ENCODE measurements around the gene ALPK3. TPM values are rescaled to one million over a fixed set of nuclear protein-coding genes. Genes with fewer than 3 reads are reported as not detected.

Gene ALPK3
- total and polyA plus RNA-seq, 9 of the 15 experiments (the other 6 are each of a cell fraction or from before 2014, with no cell fraction given), result 0.04 to 1.0 (median 0.07) TPM; not detected in 2

GRCh38 chr15:84826369-84826823, 9.2 kb downstream of the ALPK3 start (continued):
- TF ChIP-seq, protein P1, sequence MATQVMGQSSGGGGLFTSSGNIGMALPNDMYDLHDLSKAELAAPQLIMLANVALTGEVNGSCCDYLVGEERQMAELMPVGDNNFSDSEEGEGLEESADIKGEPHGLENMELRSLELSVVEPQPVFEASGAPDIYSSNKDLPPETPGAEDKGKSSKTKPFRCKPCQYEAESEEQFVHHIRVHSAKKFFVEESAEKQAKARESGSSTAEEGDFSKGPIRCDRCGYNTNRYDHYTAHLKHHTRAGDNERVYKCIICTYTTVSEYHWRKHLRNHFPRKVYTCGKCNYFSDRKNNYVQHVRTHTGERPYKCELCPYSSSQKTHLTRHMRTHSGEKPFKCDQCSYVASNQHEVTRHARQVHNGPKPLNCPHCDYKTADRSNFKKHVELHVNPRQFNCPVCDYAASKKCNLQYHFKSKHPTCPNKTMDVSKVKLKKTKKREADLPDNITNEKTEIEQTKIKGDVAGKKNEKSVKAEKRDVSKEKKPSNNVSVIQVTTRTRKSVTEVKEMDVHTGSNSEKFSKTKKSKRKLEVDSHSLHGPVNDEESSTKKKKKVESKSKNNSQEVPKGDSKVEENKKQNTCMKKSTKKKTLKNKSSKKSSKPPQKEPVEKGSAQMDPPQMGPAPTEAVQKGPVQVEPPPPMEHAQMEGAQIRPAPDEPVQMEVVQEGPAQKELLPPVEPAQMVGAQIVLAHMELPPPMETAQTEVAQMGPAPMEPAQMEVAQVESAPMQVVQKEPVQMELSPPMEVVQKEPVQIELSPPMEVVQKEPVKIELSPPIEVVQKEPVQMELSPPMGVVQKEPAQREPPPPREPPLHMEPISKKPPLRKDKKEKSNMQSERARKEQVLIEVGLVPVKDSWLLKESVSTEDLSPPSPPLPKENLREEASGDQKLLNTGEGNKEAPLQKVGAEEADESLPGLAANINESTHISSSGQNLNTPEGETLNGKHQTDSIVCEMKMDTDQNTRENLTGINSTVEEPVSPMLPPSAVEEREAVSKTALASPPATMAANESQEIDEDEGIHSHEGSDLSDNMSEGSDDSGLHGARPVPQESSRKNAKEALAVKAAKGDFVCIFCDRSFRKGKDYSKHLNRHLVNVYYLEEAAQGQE (IDR thresholded peaks at IDR 0.05; ENCODE audit: borderline replicate concordance), result peak; percentile 84
- TF ChIP-seq, protein P1 (CRISPR knock-in tag; IDR thresholded peaks at IDR 0.05; ENCODE audit: low read depth), result no peak
- TF ChIP-seq CUX1 (CRISPR knock-in tag; IDR thresholded peaks at IDR 0.05), result no peak
- no peak for TF ChIP-seq ZNF764 (CRISPR knock-in tag; IDR thresholded peaks at IDR 0.05; ENCODE audit: low read depth)
- TF ChIP-seq, protein P2, sequence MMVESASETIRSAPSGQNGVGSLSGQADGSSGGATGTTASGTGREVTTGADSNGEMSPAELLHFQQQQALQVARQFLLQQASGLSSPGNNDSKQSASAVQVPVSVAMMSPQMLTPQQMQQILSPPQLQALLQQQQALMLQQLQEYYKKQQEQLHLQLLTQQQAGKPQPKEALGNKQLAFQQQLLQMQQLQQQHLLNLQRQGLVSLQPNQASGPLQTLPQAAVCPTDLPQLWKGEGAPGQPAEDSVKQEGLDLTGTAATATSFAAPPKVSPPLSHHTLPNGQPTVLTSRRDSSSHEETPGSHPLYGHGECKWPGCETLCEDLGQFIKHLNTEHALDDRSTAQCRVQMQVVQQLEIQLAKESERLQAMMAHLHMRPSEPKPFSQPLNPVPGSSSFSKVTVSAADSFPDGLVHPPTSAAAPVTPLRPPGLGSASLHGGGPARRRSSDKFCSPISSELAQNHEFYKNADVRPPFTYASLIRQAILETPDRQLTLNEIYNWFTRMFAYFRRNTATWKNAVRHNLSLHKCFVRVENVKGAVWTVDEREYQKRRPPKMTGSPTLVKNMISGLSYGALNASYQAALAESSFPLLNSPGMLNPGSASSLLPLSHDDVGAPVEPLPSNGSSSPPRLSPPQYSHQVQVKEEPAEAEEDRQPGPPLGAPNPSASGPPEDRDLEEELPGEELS (CRISPR knock-in tag; IDR thresholded peaks at IDR 0.05; ENCODE audit: borderline replicate concordance), result no peak
- TF ChIP-seq JUND (IDR thresholded peaks at IDR 0.05; ENCODE audit: borderline replicate concordance, low read depth, low read length), result 0 out of 2 replicates have a peak, but pooled peaks have one; percentile 23
- 0 out of 3 replicates have a peak, but pooled peaks have one; percentile 17 for TF ChIP-seq JUND (tag; IDR thresholded peaks at IDR 0.05; ENCODE audit: borderline replicate concordance, low read depth, low read length)
- no peak for TF ChIP-seq MNT (conservative IDR thresholded peaks at IDR 0.05)
- no peak for TF ChIP-seq ZNF134 (CRISPR knock-in tag; conservative IDR thresholded peaks at IDR 0.05)
- no peak for TF ChIP-seq SPI1 (IDR thresholded peaks at IDR 0.05; ENCODE audit: borderline replicate concordance, low read depth, low read length)
- TF ChIP-seq EHMT2 (IDR thresholded peaks at IDR 0.05), result no peak

Measured in K562 (cell line).